Smooth muscle cell (in vitro differentiated cells): ENCODE data around the gene GHRH. TPM values are rescaled to one million over a fixed set of nuclear protein-coding genes. Genes with fewer than 3 reads are reported as not detected.

Experiments used
- DNase-seq: peaks from one replicate; lab custom pipeline; 2025; ENCODE audit not compliant: unreplicated experiment; lab: John Stamatoyannopoulos, UW
- H2AFZ ChIP-seq: fragments of 200-600 bp; sonication (generic); 2 replicates; pipeline ENCODE4 v1.6.0; 2016; ENCODE audit warnings: antibody characterized with exemption, low read depth, mild to moderate bottlenecking
- H3F3A ChIP-seq: fragments of 200-600 bp; sonication (generic); 2 replicates; pipeline ENCODE4 v1.6.0; 2017; ENCODE audit warnings: antibody characterized with exemption, low read depth
- H3K27ac ChIP-seq: fragments of 200-600 bp; sonication (generic); 2 replicates; pipeline ENCODE4 v1.5.1; 2016; ENCODE audit warnings: low read depth, mild to moderate bottlenecking
- H3K27me3 ChIP-seq: fragments of 200-600 bp; sonication (generic); 2 replicates; pipeline ENCODE4 v1.6.1; 2016; ENCODE audit warnings: low read depth, mild to moderate bottlenecking
- H3K36me3 ChIP-seq: fragments of 200-600 bp; sonication (generic); 2 replicates; pipeline ENCODE4 v1.5.1; 2016; ENCODE audit warnings: low read depth
- H3K4me1 ChIP-seq: fragments of 200-600 bp; sonication (generic); 2 replicates; pipeline ENCODE4 v1.5.1; 2016; ENCODE audit warnings: low read depth
- H3K4me2 ChIP-seq: fragments of 200-600 bp; sonication (generic); 2 replicates; pipeline ENCODE4 v1.6.0; 2016; ENCODE audit warnings: mild to moderate bottlenecking
- H3K4me3 ChIP-seq: fragments of 200-600 bp; sonication (generic); 2 replicates; pipeline ENCODE4 v1.5.1; 2016; ENCODE audit warnings: mild to moderate bottlenecking
- H3K79me2 ChIP-seq: fragments of 200-600 bp; sonication (generic); 2 replicates; pipeline ENCODE4 v1.6.0; 2016; ENCODE audit warnings: low read depth, mild to moderate bottlenecking
- H3K9ac ChIP-seq: fragments of 200-600 bp; sonication (generic); 2 replicates; pipeline ENCODE4 v1.6.0; 2016; ENCODE audit warnings: low read depth
- H3K9me3 ChIP-seq: fragments of 200-600 bp; sonication (generic); replicated peaks from 2 replicates; pipeline ENCODE4 v1.5.1; 2016; ENCODE audit warnings: low read depth
- H4K20me1 ChIP-seq: fragments of 200-600 bp; sonication (generic); 2 replicates; pipeline ENCODE4 v1.6.0; 2016; ENCODE audit warnings: low read depth
- CTCF ChIP-seq: fragments of 200-600 bp; sonication (generic); IDR thresholded peaks from 2 replicates; pipeline ENCODE4 v1.5.1; 2017; ENCODE audit warnings: borderline replicate concordance, mild to moderate bottlenecking, antibody characterized with exemption; ENCODE audit not compliant: insufficient read depth, poor library complexity, severe bottlenecking
- WGBS: methylation state at CpG from one replicate; pipeline ENCODE4 v1.1.7; 2016; ENCODE audit warnings: low lambda C conversion rate; 5-methylcytosine and 5-hydroxymethylcytosine counted together
- polyA plus RNA-seq: library from polyadenylated mRNA; unstranded; fragments of >200 nt; fragmentation: Nextera tagmentation; extraction: Ambion mirVana; gene quantifications from 2 replicates; pipeline ENCODE4 v1.2.1, GENCODE V29; 2016
- total RNA-seq: library from RNA; depleted of rRNA; stranded (reverse); fragments of >200 nt; gene quantifications from 2 replicates; pipeline ENCODE4 v1.2.3, GENCODE V29; 2014

GHRH gene
- total and polyA plus RNA-seq, 2 experiments from 2014 or later = not detected

DNA sequence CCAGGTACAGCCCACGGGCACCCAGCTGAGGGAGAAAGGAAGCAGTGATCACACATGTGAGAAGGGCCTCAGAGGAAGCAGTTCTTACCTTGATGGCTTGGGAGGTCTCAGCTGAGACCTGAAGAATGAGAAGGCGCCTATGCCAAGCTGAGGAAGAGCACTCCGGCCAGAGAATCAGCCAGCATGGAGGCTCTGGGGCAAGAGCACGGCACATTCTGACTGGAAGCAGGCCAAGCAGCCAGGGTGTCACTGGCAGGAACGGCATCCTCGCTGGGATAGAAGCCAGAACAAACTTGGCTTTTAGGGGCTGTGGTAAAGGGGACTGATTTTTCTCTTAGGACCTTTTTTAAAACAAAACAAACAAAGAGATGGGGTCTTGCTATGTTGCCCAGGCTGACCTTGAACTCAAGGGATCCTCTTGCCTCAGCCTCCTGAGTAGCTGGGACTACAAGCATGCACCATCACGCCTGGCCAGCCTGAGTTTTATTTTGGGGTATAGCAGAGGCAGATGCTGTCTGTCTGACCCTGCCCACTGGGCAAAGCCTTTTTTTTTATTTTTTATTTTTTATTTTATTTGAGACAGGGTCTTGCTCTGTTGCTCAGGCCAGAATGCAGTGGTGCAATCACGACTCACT lies 17.6 kb downstream of the GHRH start:
- no peak for TF ChIP-seq CTCF
- Histone ChIP-seq H3K27ac (no peak overlapping the region), H3K4me2 (no peak overlapping the region), H3K9me3 (no peaks in the 10 kb centered on the region), H3K4me1 (peaks cover 28% of the 10 kb centered on the region), H3K36me3 (peaks cover 12% of the 10 kb centered on the region), H3K4me3 (no peak overlapping the region), H3F3A (no peaks in the 10 kb centered on the region), H3K27me3 (no peaks in the 10 kb centered on the region), H3K79me2 (no peaks in the 10 kb centered on the region), H2AFZ (no peak overlapping the region), H4K20me1 (peaks cover 4% of the 10 kb centered on the region), H3K9ac (no peak overlapping the region)
- no peak for DNase-seq
- 98% methylated on average over 8 of the region's 8 CpGs for WGBS

DNA sequence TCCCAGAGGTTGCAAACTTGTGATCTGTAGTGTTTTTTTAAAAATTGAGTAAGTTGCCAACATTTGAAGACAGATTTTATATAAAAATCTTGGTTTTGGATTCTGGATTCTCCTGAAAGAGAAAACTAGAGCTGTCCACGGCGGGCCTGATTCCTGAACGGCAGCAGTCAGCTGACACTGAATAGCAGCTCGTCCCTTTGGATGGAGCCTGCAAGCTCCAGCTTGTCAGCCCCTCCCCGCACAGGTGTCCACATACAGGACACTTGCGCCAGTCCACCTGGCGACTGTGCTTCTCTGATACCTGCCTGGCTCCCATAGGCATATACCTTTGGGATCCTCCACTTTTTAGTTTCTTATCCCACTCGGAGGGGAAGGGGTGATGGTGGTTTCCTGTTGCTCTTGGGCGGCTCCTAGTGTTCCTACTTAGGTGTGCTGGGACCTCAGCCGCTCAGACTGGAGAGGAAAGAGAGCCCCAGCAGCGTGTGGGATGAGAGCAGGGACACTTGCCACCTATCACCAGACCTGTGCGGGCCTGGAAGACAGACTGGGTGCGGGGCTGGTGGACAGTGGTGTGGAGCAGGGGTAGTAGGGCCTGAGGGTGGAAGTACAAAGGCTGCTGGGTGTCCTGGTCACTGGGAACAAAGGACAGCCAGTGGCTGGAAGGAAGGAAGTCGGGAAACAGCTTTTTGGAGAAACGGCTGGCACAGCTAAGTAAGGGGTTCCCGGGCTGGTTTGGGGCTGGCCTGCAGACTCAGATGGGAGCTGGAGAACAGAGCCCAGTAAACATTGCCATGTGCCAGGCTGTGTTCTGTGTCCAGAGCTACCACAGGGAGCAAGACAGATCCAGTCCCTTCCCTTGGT lies 18.3 kb downstream of the GHRH start:
- WGBS = 95% methylated on average over 16 of the region's 16 CpGs
- peaks cover 6% of the 10 kb centered on the region for H4K20me1 ChIP-seq

DNA sequence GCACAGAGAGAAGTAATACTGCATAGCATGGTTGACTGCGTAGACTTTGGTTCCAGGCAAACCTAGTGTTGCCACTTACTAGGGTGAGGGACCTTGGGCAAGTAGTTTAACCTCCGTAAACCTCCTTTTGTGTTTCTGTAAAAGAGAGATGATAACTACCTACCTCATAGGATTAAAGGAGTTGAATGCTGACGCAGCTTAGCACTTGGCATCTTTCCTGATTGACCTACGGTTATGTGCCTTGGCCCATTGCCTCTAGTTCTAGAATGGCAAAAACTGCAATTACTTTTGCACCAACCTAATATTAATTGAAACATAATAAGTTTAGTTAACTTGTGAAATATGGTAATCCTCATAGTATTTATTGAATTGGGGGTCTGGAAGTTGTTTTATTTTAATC lies 19.1 kb downstream of the GHRH start:
- Histone ChIP-seq H3K9ac (no peak overlapping the region), H2AFZ (no peak overlapping the region), H3K36me3 (peaks cover 12% of the 10 kb centered on the region), H3K79me2 (no peaks in the 10 kb centered on the region), H3K4me1 (peaks cover 28% of the 10 kb centered on the region), H3K9me3 (no peaks in the 10 kb centered on the region), H3K4me2 (no peak overlapping the region), H3K27me3 (no peaks in the 10 kb centered on the region), H3F3A (no peaks in the 10 kb centered on the region), H3K27ac (no peak overlapping the region), H3K4me3 (no peak overlapping the region), H4K20me1 (peaks cover 9% of the 10 kb centered on the region)
- TF ChIP-seq CTCF = no peak
- DNase-seq = no peak
- WGBS = over 99% methylated on average over 4 of the region's 4 CpGs

More for the DNA sequence above, 18.3 kb downstream of the GHRH start:
- Histone ChIP-seq H3K27me3 (no peaks in the 10 kb centered on the region), H3K9me3 (no peaks in the 10 kb centered on the region), H3K79me2 (no peaks in the 10 kb centered on the region), H3F3A (no peaks in the 10 kb centered on the region), H2AFZ (no peak overlapping the region), H3K4me3 (no peak overlapping the region), H3K27ac (no peak overlapping the region), H3K4me1 (peaks cover 28% of the 10 kb centered on the region), H3K4me2 (no peak overlapping the region), H3K36me3 (peaks cover 12% of the 10 kb centered on the region), H3K9ac (no peak overlapping the region)
- no peak for DNase-seq
- no peak for TF ChIP-seq CTCF
